ENCODE measurements around the gene MUC4.
"Not testable (repeated sequence)": the region's sequence is repeated elsewhere in the genome, so short reads cannot be mapped to it uniquely, and the experiment has no call there.

The MUC4 gene

GRCh38 chr3:195810455-195810845, 1.3 kb downstream of the MUC4 start:
- H3K27ac Mint-ChIP-seq, result no peak overlapping the region
- peaks cover 2% of the 10 kb centered on the region for H3K27me3 Mint-ChIP-seq (ENCODE audit: low read depth)
- peaks cover 13% of the 10 kb centered on the region for H3K4me1 Mint-ChIP-seq (ENCODE audit: low read depth)
- DNase-seq (ENCODE audit: low spot score), result no peak
- no peak overlapping the region for H3K4me3 Mint-ChIP-seq
- peaks cover 4% of the 10 kb centered on the region for H3K9me3 Mint-ChIP-seq
- H3K36me3 Mint-ChIP-seq (ENCODE audit: low read depth), result peaks cover 6% of the 10 kb centered on the region

- no peak overlapping the region for H3K4me3 Mint-ChIP-seq
- H3K36me3 Mint-ChIP-seq (ENCODE audit: low read depth), result peaks cover 11% of the 10 kb centered on the region
- H3K27ac Mint-ChIP-seq, result no peak overlapping the region
- H3K9me3 Mint-ChIP-seq, result peaks cover 4% of the 10 kb centered on the region
- peaks cover 17% of the 10 kb centered on the region for H3K4me1 Mint-ChIP-seq (ENCODE audit: low read depth)
- DNase-seq (ENCODE audit: low spot score), result no peak
- H3K27me3 Mint-ChIP-seq (ENCODE audit: low read depth), result peaks cover 2% of the 10 kb centered on the region
Observed at GRCh38 chr3:195809796-195810454, 1.8 kb downstream of the MUC4 start.

- DNase-seq (ENCODE audit: low spot score), result no peak
- H3K4me1 Mint-ChIP-seq (ENCODE audit: low read depth), result peaks cover 23% of the 10 kb centered on the region
- peaks cover 15% of the 10 kb centered on the region for H3K36me3 Mint-ChIP-seq (ENCODE audit: low read depth)
- peaks cover 2% of the 10 kb centered on the region for H3K27me3 Mint-ChIP-seq (ENCODE audit: low read depth)
- H3K4me3 Mint-ChIP-seq, result no peak overlapping the region
- H3K27ac Mint-ChIP-seq, result no peak overlapping the region
- peaks cover 4% of the 10 kb centered on the region for H3K9me3 Mint-ChIP-seq
Observed at GRCh38 chr3:195809291-195809785, 2.4 kb downstream of the MUC4 start.

GRCh38 chr3:195808741-195809290, 2.9 kb downstream of the MUC4 start:
- Mint-ChIP-seq H3K27ac (no peak overlapping the region), H3K36me3 (ENCODE audit: low read depth) (peaks cover 21% of the 10 kb centered on the region), H3K4me1 (ENCODE audit: low read depth) (peaks cover 28% of the 10 kb centered on the region), H3K9me3 (peaks cover 7% of the 10 kb centered on the region), H3K27me3 (ENCODE audit: low read depth) (peaks cover 2% of the 10 kb centered on the region), H3K4me3 (no peak overlapping the region)
- DNase-seq (ENCODE audit: low spot score), result no peak

- Mint-ChIP-seq H3K4me1 (ENCODE audit: low read depth) (peaks cover 39% of the 10 kb centered on the region), H3K4me3 (no peak overlapping the region), H3K36me3 (ENCODE audit: low read depth) (peaks cover 24% of the 10 kb centered on the region), H3K9me3 (peaks cover 10% of the 10 kb centered on the region), H3K27ac (no peak overlapping the region), H3K27me3 (ENCODE audit: low read depth) (peaks cover 2% of the 10 kb centered on the region)
- no peak for DNase-seq (ENCODE audit: low spot score)
Observed at GRCh38 chr3:195807681-195808121, 4.0 kb downstream of the MUC4 start.

- Mint-ChIP-seq H3K9me3 (peaks cover 10% of the 10 kb centered on the region), H3K27ac (no peak overlapping the region), H3K27me3 (ENCODE audit: low read depth) (peaks cover 2% of the 10 kb centered on the region), H3K4me3 (no peak overlapping the region), H3K4me1 (ENCODE audit: low read depth) (peaks cover 48% of the 10 kb centered on the region), H3K36me3 (ENCODE audit: low read depth) (peaks cover 24% of the 10 kb centered on the region)
- no peak for DNase-seq (ENCODE audit: low spot score)
Observed at GRCh38 chr3:195806916-195807231, 4.9 kb downstream of the MUC4 start.

GRCh38 chr3:195806211-195806915, 5.4 kb downstream of the MUC4 start:
- H3K27ac Mint-ChIP-seq, result peak overlapping the region; percentile 85
- H3K4me1 Mint-ChIP-seq (ENCODE audit: low read depth), result peaks cover 51% of the 10 kb centered on the region
- DNase-seq (ENCODE audit: low spot score), result no peak

GRCh38 chr3:195805588-195805987, 6.1 kb downstream of the MUC4 start:
- not testable (repeated sequence) for DNase-seq (ENCODE audit: low spot score); H3K27ac Mint-ChIP-seq; H3K27me3 Mint-ChIP-seq (ENCODE audit: low read depth)
- H3K4me3 Mint-ChIP-seq, result peak overlapping the region; percentile 65
- H3K9me3 Mint-ChIP-seq, result peaks cover 10% of the 10 kb centered on the region
- H3K36me3 Mint-ChIP-seq (ENCODE audit: low read depth), result peaks cover 24% of the 10 kb centered on the region
- H3K4me1 Mint-ChIP-seq (ENCODE audit: low read depth), result peaks cover 56% of the 10 kb centered on the region

More at GRCh38 chr3:195806211-195806915, 5.4 kb downstream of the MUC4 start:
- Mint-ChIP-seq H3K9me3 (peaks cover 10% of the 10 kb centered on the region), H3K36me3 (ENCODE audit: low read depth) (peaks cover 24% of the 10 kb centered on the region), H3K4me3 (peak overlapping the region; percentile 68), H3K27me3 (ENCODE audit: low read depth) (peaks cover 3% of the 10 kb centered on the region)

GRCh38 chr3:195805181-195805580, 6.5 kb downstream of the MUC4 start:
- DNase-seq (ENCODE audit: low spot score), result no peak
- H3K4me3 Mint-ChIP-seq, result peak overlapping the region; percentile 65
- H3K9me3 Mint-ChIP-seq, result peaks cover 10% of the 10 kb centered on the region
- peak overlapping the region; percentile 56 for H3K27ac Mint-ChIP-seq
- H3K36me3 Mint-ChIP-seq (ENCODE audit: low read depth), result peaks cover 24% of the 10 kb centered on the region
- H3K27me3 Mint-ChIP-seq (ENCODE audit: low read depth), result peaks cover 2% of the 10 kb centered on the region
- peaks cover 59% of the 10 kb centered on the region for H3K4me1 Mint-ChIP-seq (ENCODE audit: low read depth)

- Mint-ChIP-seq H3K9me3 (peaks cover 10% of the 10 kb centered on the region), H3K4me3 (peak overlapping the region; percentile 65), H3K27me3 (ENCODE audit: low read depth) (peaks cover 2% of the 10 kb centered on the region), H3K27ac (peak overlapping the region; percentile 56), H3K36me3 (ENCODE audit: low read depth) (peaks cover 24% of the 10 kb centered on the region), H3K4me1 (ENCODE audit: low read depth) (peaks cover 61% of the 10 kb centered on the region)
- DNase-seq (ENCODE audit: low spot score), result no peak
Observed at GRCh38 chr3:195803289-195803908, 8.3 kb downstream of the MUC4 start.

GRCh38 chr3:195802795-195803194, 8.9 kb downstream of the MUC4 start:
- peak overlapping the region; percentile 65 for H3K4me3 Mint-ChIP-seq
- H3K9me3 Mint-ChIP-seq, result peaks cover 10% of the 10 kb centered on the region
- H3K36me3 Mint-ChIP-seq (ENCODE audit: low read depth), result peaks cover 24% of the 10 kb centered on the region
- H3K27me3 Mint-ChIP-seq (ENCODE audit: low read depth), result peaks cover 2% of the 10 kb centered on the region
- no peak for DNase-seq (ENCODE audit: low spot score)
- peak overlapping the region; percentile 87 for H3K27ac Mint-ChIP-seq
- peaks cover 58% of the 10 kb centered on the region for H3K4me1 Mint-ChIP-seq (ENCODE audit: low read depth)

GRCh38 chr3:195802261-195802701, 9.4 kb downstream of the MUC4 start:
- H3K9me3 Mint-ChIP-seq, result peaks cover 10% of the 10 kb centered on the region
- peak overlapping the region; percentile 87 for H3K27ac Mint-ChIP-seq
- peak overlapping the region; percentile 65 for H3K4me3 Mint-ChIP-seq
- DNase-seq (ENCODE audit: low spot score), result peak; percentile 16
- H3K4me1 Mint-ChIP-seq (ENCODE audit: low read depth), result peaks cover 58% of the 10 kb centered on the region
- peaks cover 4% of the 10 kb centered on the region for H3K27me3 Mint-ChIP-seq (ENCODE audit: low read depth)
- peaks cover 24% of the 10 kb centered on the region for H3K36me3 Mint-ChIP-seq (ENCODE audit: low read depth)

- peak overlapping the region; percentile 65 for H3K4me3 Mint-ChIP-seq
- H3K27me3 Mint-ChIP-seq (ENCODE audit: low read depth), result peaks cover 7% of the 10 kb centered on the region
- peaks cover 10% of the 10 kb centered on the region for H3K9me3 Mint-ChIP-seq
- DNase-seq (ENCODE audit: low spot score), result no peak
- H3K27ac Mint-ChIP-seq, result peak overlapping the region; percentile 87
- H3K4me1 Mint-ChIP-seq (ENCODE audit: low read depth), result peaks cover 54% of the 10 kb centered on the region
- peaks cover 23% of the 10 kb centered on the region for H3K36me3 Mint-ChIP-seq (ENCODE audit: low read depth)
Observed at GRCh38 chr3:195801251-195802183, 10.2 kb downstream of the MUC4 start.
